Stromal cell of bone marrow (primary cell): ENCODE measurements around the gene MXD4.
"Not testable (repeated sequence)": the region's sequence is repeated elsewhere in the genome, so short reads cannot be mapped to it uniquely, and the experiment has no call there.

Experiments used
- DNase-seq: peaks from one replicate; pipeline ENCODE4 v3.0.0-alpha.2; 2012; ENCODE audit warnings: low read depth

MXD4 gene

DNA sequence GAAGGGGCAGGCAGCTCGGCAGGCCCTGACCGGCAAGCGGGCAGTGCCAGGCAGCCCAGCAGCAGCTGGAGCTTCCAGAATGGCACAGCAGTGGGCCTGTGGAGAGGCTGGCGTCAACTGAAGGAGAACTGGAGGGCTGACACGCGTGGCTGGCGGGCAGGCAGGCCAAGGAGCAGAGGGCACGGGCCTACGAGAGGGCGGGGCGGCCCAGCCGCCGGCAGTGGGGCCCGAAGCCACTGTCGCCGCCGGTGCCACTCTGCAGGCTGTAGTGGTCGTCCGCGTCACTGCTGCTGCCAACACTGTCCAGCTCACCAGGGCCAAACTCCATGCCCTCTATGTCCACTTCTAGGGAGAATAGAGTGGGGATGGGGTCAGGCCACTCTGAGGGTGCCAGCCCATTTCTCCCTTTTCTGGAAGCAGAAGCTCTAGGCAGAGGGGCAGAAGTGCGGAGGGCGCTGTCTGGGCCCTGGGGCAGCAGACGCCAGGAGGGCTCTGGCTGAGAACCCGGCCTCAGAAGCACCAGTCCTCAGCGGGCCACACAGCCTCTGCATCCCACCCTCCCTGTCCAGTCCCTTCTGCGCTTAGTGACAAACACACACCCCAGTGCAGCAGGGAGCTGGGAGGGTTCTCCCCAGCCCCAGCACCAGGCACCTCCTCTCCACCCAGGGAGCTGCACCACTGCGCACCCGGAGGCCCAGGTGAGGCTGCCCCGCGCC, 11.4 kb downstream of the MXD4 start:
- DNase-seq = no peak

DNA sequence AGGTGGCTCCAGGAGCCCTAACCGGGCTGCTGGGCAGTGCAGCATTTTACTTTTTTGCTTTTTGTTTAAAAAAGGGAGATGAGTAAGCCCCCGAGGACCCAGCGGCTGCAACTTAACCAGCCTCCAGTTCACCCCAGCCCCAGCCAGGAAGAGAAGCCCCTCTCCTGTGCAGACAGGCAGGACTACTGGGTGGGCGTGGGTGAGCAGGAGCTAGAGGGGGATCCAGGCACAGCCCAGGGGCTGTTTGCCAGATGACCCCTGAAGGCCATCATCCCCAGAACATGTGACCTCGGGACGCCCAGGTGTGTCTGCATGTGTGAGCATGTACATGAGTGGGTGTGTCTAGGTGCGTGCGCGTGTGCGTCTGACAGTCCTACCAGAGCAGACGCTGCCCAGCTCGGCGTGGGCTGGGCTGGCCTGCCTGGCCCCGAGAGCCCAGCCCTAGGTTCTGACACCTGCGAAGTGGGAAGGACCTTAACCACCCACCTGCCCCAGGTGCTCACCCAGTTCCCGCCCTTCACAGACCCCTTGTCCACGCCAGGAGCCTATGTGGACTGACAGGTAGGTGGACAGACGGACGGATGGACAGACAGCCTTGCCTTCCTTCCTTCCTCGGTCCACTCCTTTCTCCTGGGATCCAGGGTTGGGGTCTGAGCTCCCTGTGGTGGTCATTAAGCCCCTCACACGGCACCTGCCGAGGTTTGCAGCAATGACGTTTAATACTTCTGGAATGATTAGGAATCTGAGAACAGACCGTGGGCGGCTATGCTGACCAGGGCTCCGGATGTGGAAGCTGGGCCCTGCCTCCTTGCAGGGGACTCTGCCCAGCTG, 12.2 kb downstream of the MXD4 start:
- no peak for DNase-seq

DNA sequence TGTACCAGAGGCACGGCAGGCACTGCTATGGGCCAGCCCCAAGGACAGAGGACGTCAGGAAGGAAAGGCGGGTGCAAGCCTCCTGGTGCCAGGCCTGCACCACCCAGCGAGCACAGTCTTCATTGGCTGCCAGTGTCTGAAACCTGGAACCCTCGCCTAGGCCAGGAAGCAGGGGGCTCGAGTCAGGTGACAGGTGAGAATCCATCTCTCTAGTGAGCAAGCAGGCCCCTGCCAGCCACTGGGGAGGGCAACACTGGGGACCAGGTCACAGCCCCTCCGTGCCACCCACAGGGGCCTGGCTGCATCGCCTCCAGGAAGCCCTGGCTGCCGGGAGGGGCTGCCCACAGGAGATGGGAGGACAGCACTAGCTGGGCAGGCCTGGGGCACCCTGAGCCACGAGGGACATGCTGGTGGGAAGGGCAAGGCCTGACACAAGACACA, 13.1 kb downstream of the MXD4 start:
- DNase-seq = no peak

DNA sequence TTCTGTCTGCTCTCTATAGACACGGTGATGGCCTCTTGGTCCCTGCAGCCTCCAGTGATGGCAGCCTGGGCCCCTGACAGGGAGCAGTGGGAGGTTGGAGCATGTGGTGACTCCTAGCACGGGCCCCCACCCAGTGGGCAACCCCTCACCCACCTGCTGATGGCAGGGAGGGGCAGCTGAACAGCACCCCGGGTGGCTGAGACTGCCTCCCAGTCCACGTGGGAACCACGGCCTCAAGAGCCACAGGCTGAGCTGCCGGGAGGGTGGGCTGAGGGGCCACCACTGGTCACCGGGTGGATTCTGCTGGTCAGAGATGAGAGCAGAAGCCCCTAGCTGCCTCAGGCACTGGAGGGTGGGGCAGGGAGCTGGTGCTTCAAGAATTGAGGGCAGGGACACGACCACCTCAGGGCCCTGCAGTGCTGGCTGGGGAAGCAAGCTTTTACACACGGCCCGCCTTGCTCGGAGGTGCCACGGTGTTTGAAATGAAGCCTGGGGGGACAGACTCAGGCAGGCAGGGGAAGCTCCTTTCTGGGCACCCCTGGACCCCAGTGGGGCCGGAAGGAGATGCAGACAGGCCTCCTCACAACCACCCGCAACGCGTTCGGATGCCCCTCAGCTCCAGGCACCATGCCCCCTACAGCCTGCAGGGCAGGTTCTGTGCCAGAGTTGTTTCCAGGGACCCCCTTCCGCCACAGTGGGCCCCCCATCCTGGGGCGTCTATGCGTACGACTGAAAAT, 13.7 kb downstream of the MXD4 start:
- no peak for DNase-seq

DNA sequence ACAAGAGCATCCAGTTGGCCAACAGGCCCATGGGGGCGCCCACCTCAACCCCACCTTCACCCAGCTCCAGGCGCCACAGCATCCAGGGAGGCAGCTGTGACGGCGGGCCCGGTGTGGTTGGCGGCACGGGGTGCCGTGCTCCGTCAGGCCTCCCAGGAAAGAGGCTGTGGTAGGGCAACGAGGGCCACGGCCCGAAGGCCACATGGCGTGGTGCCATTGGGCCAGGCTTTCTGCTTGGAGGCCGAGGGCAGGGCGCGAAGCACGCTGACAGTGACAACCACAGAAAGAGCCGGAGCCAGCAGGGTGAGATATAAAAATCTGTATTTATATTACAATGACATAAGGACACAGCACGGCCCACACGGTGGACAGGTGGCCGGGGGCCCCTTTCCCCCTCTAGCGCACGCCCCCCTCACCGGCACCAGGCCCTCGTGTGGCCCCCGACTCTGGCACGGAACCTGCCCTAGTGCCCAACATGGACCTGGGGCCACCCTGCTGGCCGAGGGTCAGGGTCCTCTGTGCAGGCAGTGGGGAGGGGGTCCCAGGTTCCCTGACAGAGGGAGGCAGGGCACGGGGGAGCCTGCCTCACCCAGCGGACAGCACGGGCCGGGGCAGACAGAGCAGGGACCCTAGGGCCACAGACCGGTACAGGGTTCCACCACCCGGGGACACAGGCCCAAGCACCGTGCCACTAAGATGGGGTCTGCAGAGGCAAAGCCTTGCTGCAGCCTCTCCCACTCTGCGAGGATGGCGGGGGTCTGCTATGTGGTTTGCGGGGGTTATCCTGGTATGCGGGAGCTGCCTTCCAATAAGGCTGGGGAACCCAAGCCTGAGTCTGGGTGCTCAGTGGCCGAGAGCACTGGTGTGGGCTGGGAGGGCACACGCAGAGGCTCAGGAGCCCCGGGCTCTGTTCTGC, 14.5 kb downstream of the MXD4 start:
- DNase-seq = no peak

DNA sequence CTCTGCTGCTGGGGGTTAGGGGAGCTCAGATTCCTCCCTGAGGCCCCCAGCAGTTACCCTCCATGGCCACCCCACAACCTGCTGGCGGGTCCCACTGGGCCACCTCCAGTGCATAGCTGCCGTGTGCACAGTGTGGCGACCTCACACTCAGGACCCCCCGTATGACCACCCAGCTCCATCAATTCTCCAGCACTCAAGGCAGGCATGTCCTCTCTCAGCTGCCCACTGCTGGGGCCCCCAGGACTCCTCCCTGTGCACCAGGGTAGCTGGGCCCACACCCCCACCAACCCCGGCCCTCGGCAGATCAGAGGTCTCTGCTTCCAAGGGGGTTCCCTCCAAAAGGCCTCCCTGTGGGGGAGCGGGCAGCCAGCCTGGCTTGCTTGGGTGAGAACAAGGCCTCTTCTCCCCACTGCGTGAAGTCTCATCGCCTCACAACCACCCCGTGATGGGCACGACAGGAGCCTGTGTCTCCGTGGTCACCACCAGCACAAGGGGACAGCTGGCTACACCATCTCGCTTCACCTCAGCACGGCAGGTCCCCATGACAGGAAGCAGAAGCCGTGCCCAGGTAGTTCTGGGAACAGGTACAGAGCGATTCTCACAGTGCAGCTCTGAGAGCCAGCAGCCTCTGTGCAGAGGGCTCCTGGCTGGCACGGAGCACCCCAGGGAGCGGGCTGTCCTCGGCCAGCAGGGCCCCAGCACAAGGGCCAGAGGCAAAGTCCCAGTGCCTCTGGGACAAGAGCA, 15.4 kb downstream of the MXD4 start:
- DNase-seq = no peak

DNA sequence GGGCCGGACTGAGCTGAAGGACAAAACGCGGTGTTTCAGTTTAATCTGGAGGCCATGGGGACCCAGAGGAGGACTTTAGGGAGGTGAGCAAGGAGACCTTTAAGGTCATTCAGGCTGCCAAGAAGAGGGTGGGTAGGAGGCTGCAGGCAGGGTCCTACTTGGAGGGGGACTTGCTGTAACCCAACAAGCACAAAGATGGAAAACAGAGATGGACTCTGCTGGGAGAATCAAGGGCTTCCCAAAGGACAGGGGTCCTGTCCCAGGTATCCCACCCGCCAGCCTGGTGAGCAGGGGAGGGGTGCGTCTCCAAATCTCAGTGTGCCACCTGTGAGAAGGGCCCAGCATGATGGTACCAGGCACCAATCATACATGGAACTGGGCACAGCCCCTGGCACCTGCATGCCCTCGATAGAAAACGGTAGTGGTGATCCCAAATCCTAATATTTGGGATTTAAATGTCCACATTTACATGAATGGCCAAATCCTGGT, 16.1 kb downstream of the MXD4 start:
- no peak for DNase-seq

DNA sequence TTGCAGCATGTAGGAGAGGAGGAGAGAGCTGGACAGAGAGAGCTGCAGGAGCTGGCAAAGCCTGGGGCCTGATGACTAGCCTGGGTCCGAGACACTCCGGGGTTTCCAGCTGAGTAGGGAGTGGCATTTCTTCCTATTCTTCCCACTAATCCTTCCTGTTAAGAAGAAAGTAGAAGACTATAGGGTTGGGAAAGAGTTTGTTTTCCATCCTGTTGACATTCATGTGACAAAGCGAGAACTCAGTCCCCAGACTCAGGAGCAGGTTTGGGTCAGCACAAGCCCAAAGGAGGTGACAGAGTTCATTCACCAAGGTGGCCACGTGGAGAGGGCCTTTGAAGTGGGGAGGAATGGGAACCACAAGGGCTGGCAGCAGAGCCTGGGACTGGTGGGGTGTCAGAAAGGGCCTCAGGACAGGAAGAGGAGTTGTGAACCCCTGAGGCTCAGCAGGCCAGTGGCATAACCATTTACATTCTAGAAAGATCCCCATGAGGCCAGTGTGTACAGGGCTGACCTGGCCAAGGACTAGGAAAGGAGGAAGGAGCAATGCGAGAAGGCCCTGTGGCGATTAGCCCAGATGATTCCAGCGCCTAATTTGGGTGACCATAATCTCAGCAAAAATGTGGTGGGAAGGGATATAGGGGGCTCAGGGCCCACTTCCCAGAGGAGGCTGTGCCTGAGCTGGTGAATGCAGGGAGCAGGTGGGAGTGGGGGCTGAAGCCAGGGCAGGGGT, 16.7 kb downstream of the MXD4 start:
- DNase-seq = no peak

DNA sequence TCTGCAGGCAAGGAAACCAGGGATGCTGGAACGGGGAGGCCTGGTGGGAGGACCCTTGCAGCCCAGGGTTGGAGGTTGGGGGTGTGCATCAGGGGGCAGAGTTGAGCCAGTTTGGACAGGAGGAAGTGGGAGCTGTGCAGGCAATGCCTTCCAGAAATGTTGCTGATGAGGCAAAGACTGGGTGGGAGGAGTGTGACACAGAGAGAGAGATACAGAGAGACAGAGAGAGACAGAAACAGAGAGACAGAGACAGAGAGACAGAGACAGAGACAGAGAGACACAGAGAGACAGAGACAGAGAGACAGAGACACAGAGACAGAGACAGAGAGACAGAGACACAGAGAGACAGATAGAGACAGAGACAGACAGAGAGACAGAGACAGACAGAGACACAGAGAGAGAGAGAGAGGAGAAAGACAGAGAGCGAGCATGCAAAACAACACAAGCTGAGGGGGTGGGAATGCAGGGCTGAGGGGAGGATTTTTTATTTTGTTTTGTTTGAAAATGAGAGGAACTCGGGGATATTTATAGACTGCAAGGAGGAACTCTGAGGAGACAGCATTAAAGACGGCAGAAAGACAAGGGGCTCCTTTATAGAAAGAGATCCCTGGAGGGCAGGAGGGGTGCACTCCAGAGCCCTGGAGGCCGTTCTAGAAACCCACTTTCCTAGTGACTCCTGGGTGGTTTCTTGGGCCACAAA, 18.1 kb downstream of the MXD4 start:
- peak; percentile 44 for DNase-seq

DNA sequence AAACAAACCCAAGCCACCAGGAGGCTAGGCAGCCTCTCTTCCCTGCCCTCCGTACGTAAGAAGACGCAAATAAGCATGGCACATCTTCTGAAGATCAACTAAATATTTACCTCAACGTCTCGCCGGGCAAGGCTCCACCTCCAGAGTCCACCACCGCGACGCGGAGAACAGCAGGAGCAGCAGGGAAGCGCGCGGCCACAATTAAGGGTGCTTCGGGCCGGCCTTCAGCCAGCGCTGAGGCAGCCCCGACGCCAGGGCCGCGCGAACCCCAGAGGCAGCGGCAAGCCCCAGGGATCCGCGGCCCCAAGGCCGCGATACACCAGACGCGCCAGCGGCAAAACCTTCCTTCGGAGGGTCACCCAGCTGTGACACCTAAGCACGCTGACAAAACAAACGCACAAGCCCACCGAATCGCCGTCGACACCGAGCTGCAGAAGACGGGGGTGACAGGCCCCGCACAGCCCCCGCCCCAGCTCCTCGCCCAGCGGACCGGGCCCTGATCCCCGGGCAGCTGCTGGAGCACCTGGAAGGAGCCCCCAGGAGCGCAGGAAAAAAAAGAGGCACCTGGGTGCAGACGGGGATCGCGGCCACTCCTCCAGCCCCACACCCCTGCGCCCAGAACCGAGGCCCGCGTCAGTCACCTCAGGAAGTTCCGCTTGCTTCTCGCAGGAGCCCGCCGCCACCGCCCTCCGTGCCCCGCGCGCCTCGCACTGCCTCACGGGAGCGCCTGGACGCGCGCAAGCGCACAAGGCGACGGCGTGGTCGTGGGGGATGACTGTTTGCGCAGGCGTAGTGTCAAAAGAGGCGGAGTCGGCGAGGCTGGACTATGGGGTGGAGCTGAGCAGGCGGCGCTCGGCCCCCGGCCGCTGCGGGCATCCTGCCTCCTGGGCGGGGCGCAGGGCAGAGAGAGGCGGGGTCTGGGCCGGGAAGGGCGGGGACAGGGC, 20.2 kb downstream of the MXD4 start, which contains the start of the genes HAUS3 and POLN:
Gene HAUS3, minus strand, starts transcription at position 712 of the 944 bp plus-strand sequence. CDS start 1,175 bp downstream, outside the sequence.
Gene POLN, minus strand, starts transcription at position 712 of the 944 bp plus-strand sequence. CDS start 12,890 bp downstream, outside the sequence.
- DNase-seq = peak; percentile 92

- no peak for DNase-seq
These were observed 20.9 kb downstream of the MXD4 start for GRCh38 chr4:2241003-2241402.

- no peak for DNase-seq
These were observed 24.8 kb downstream of the MXD4 start for GRCh38 chr4:2236944-2237666.

- no peak for DNase-seq
These were observed 30.8 kb downstream of the MXD4 start for GRCh38 chr4:2231082-2231481.

GRCh38 chr4:2226261-2226660, 35.6 kb downstream of the MXD4 start:
- DNase-seq = no peak

DNA sequence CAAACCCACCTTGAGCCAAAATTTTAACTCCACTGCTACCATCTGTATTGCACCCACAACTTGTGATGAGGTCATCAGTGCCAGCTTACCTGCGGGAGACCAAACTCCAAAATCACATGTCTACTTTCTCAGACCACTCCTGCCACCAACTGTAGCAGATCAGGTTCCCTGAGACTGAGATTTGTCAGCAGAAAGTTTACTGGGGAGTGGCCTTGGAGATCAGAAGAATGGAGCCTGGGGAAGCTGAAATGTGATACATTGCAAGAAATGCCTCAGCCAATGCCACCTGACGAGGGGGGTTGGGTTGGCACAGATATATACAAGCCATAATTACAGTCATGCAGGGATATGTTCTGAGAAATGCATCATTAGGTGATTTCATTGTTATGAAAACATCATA, 39.1 kb downstream of the MXD4 start:
- DNase-seq = no peak

DNA sequence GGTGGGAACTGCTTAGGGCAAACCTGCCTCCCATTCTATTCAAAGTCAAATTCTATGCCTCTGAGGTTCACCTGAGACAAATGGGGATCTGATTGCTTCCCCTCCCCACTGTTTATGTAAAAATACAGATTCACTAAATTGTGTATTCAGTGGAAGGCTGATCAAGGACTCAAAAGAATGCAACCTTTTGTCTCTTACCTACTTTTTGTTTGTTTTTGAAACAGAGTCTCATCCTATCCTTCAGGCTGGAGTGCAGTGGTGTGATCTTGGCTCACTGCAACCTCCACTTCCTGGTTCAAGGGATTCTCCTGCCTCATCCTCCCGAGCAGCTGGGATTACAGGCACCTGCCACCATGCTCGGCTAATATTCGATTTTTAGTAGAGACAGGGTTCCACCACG, 40.5 kb downstream of the MXD4 start:
- not testable (repeated sequence) for DNase-seq

DNA sequence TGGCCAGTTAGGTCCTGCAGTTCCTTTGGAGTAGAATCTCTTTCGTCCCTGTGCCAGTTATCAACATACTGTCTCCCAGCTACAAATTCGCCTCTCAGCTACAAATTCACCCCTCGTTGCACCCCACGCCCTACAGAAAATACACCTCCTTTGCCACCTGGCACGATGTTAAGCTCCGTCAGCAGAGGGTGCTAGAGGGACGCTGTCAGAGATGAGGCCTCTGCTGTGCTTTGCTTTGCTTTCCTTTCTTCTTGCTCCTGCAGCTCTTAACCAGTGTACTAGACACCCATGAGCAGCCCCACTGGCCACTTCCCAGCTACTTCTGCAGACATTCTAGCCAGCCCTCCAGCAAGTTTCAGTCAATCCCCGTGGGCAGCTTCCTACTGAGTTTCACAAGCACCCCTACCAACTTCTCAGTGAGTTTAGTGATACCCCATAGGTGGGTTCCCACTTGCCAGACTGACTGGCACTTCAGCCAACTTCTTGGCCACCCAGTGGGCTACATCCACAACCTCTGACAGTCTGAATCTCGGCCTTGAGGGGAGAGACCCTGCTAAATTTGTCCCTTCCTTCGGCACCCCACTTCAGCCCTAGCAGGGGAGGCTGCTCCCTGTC, 41.8 kb downstream of the MXD4 start:
- DNase-seq = peak; percentile 52
